ENCODE measurements around the gene FAM186B. TPM values are rescaled to one million over a fixed set of nuclear protein-coding genes. Genes with fewer than 3 reads are reported as not detected.

Gene FAM186B
- total RNA-seq, 1 experiment from 2014 or later, result 0.39 TPM

GRCh38 chr12:49560695-49561094 lies 44.7 kb downstream of the FAM186B start (continued):
- TF ChIP-seq ZNF416 (CRISPR knock-in tag; IDR thresholded peaks at IDR 0.05), result no peak

- no peak for TF ChIP-seq FOXP4 (CRISPR knock-in tag; IDR thresholded peaks at IDR 0.05)
- no peak for TF ChIP-seq ERG (CRISPR knock-in tag; IDR thresholded peaks at IDR 0.05)
- no peak for TF ChIP-seq AFF4 (CRISPR knock-in tag; IDR thresholded peaks at IDR 0.05; ENCODE audit: borderline replicate concordance)
- TF ChIP-seq SMAD4 (CRISPR knock-in tag; IDR thresholded peaks at IDR 0.05), result no peak
- TF ChIP-seq ZNF416 (CRISPR knock-in tag; IDR thresholded peaks at IDR 0.05), result no peak
- TF ChIP-seq CREB1 (CRISPR knock-in tag; IDR thresholded peaks at IDR 0.05), result no peak
- no peak for TF ChIP-seq ZNF281 (CRISPR knock-in tag; IDR thresholded peaks at IDR 0.05)
- TF ChIP-seq ZNF512 (CRISPR knock-in tag; IDR thresholded peaks at IDR 0.05; ENCODE audit: borderline replicate concordance), result no peak
- no peak for TF ChIP-seq ZBTB21 (CRISPR knock-in tag; IDR thresholded peaks at IDR 0.05; ENCODE audit: borderline replicate concordance)
- TF ChIP-seq ELF4 (CRISPR knock-in tag; IDR thresholded peaks at IDR 0.05; ENCODE audit: low read depth), result no peak
- no peak for TF ChIP-seq OVOL2 (CRISPR knock-in tag; IDR thresholded peaks at IDR 0.05; ENCODE audit: borderline replicate concordance)
- no peak for TF ChIP-seq NFATC4 (CRISPR knock-in tag; IDR thresholded peaks at IDR 0.05)
- no peak for TF ChIP-seq CTCF (IDR thresholded peaks at IDR 0.05)
- TF ChIP-seq ZNF263 (CRISPR knock-in tag; IDR thresholded peaks at IDR 0.05; ENCODE audit: low read depth), result no peak
- no peak for TF ChIP-seq ZNF317 (CRISPR knock-in tag; IDR thresholded peaks at IDR 0.05; ENCODE audit: borderline replicate concordance, low read depth)
- H3K4me1 Mint-ChIP-seq, result no peaks in the 10 kb centered on the region
- CTCF ChIA-PET, result interaction anchor here (0.8 kb wide), 1 partner anchor 21 kb away, joined by 3 read pairs; no protein-coding TSS in a partner anchor
- ATAC-seq, result no peak
- no peak for DNase-seq (ENCODE audit: low spot score)
- no peaks in the 10 kb centered on the region for H3K9me3 Mint-ChIP-seq
- peaks cover 47% of the 10 kb centered on the region for H3K36me3 Mint-ChIP-seq
- no peaks in the 10 kb centered on the region for H3K27me3 Mint-ChIP-seq (ENCODE audit: low read depth)
- no peak overlapping the region for H3K27ac Mint-ChIP-seq
- no peak overlapping the region for H3K4me3 Mint-ChIP-seq
- POLR2A ChIA-PET, result no interaction called here
Measured at GRCh38 chr12:49559011-49559675, 46.3 kb downstream of the FAM186B start.

Measured in WTC11 (cell line).